ACC112 (cell line): ENCODE measurements around the gene GLIS1.

ENCODE experiments used
- H2AFZ ChIP-seq: fragments of 200-600 bp; sonication (generic); one replicate; pipeline ENCODE4 v1.6.0; 2017; ENCODE audit warnings: antibody characterized with exemption, low read length; ENCODE audit not compliant: unreplicated experiment
- H3K27ac ChIP-seq: fragments of 200-600 bp; sonication (generic); 2 replicates; pipeline ENCODE4 v1.5.1; 2014; ENCODE audit warnings: low read depth, mild to moderate bottlenecking, antibody characterized with exemption, low read length, moderate library complexity
- H3K27me3 ChIP-seq: fragments of 200-600 bp; sonication (generic); 2 replicates; pipeline ENCODE4 v1.6.1; 2014; ENCODE audit warnings: mild to moderate bottlenecking, antibody characterized with exemption, low read length, moderate library complexity, mixed read lengths; ENCODE audit not compliant: insufficient read depth
- H3K36me3 ChIP-seq: fragments of 200-600 bp; sonication (generic); 2 replicates; pipeline ENCODE4 v1.6.1; 2016; ENCODE audit warnings: mild to moderate bottlenecking, antibody characterized with exemption, low read length, moderate library complexity, mixed read lengths; ENCODE audit not compliant: insufficient read depth
- H3K4me1 ChIP-seq: fragments of 200-600 bp; sonication (generic); one replicate; pipeline ENCODE4 v1.6.1; 2016; ENCODE audit warnings: low read length, mixed read lengths; ENCODE audit not compliant: insufficient read depth, unreplicated experiment, control insufficient read depth
- H3K4me3 ChIP-seq: fragments of 200-600 bp; sonication (generic); 2 replicates; pipeline ENCODE4 v1.5.1; 2014; ENCODE audit warnings: mild to moderate bottlenecking, low read depth, low read length
- H3K79me2 ChIP-seq: fragments of 200-600 bp; sonication (generic); one replicate; pipeline ENCODE4 v1.6.0; 2016; ENCODE audit warnings: low read length; ENCODE audit not compliant: control insufficient read depth, unreplicated experiment, insufficient read depth

Gene GLIS1

GRCh38 chr1:53687426-53687825, 51.5 kb downstream of the GLIS1 start:
- H3K4me3 ChIP-seq: no peak overlapping the region
- no peaks in the 10 kb centered on the region for H3K79me2 ChIP-seq
- no peak overlapping the region for H2AFZ ChIP-seq
- no peaks in the 10 kb centered on the region for H3K27me3 ChIP-seq
- no peaks in the 10 kb centered on the region for H3K36me3 ChIP-seq
- no peaks in the 10 kb centered on the region for H3K4me1 ChIP-seq
- H3K27ac ChIP-seq: no peak overlapping the region

DNA sequence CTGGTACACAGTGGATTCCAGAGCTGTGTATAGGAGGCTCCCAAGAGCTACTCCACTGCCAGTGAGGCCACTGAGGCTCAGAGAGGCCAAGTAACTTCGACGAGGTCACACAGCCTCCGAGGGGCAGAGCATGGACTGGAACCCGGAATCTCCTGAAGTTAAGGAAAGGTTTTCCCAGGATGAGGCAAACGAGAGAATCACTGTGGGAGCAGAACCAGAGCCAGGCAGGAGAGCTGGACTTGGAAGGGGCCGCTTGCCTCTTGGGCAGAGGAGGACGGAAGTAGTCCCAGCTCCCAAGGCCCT, 52.0 kb downstream of the GLIS1 start:
- H3K79me2 ChIP-seq: no peaks in the 10 kb centered on the region
- no peak overlapping the region for H3K4me3 ChIP-seq
- H3K27me3 ChIP-seq: no peaks in the 10 kb centered on the region
- no peak overlapping the region for H3K27ac ChIP-seq
- H2AFZ ChIP-seq: no peak overlapping the region
- no peaks in the 10 kb centered on the region for H3K4me1 ChIP-seq
- no peaks in the 10 kb centered on the region for H3K36me3 ChIP-seq

DNA sequence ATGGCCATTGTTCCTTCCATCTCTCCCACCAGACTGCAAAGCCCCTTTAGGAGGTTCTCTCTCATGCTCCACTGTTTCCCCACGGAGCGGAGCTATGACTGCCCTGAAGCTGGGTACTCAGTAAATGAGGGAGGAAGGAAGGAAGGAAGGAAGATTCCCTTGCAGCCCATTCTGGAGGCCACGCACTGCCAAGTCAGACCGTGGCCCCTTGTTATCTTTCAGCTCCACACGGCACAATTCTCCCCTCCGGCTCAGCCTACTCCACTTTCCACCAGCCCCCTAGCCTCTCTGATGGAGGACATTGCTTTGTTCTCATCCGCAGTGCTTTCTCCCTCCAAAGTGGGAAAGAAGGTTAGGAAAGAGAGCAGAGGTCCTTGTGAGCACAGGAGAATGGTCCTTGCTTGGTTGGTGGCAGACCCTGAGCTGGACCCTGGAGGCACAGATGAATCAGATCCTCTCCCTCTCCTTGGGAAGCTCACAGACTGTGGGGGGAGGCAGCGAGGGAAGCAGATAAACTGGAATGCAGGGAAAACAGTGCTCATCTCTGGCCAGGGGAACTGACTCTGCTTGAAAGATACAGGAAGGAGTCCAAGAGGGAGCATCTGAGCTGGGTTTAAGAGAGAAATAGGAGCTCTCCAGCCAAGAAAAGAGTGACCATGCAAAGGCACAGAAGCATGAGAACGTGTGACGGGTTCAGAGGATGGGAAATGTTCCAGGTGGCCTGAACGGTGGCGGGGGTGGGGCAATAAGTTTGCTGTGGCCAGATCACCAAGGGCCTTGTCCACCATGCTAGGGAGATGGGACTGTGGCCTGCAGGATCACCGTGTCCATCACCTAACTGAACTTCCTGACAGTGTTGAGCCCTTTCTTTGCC, 52.6 kb downstream of the GLIS1 start:
- Histone ChIP-seq H3K27me3 (no peaks in the 10 kb centered on the region), H3K4me1 (no peaks in the 10 kb centered on the region), H2AFZ (no peak overlapping the region), H3K79me2 (no peaks in the 10 kb centered on the region), H3K4me3 (no peak overlapping the region), H3K36me3 (no peaks in the 10 kb centered on the region), H3K27ac (no peak overlapping the region)

DNA sequence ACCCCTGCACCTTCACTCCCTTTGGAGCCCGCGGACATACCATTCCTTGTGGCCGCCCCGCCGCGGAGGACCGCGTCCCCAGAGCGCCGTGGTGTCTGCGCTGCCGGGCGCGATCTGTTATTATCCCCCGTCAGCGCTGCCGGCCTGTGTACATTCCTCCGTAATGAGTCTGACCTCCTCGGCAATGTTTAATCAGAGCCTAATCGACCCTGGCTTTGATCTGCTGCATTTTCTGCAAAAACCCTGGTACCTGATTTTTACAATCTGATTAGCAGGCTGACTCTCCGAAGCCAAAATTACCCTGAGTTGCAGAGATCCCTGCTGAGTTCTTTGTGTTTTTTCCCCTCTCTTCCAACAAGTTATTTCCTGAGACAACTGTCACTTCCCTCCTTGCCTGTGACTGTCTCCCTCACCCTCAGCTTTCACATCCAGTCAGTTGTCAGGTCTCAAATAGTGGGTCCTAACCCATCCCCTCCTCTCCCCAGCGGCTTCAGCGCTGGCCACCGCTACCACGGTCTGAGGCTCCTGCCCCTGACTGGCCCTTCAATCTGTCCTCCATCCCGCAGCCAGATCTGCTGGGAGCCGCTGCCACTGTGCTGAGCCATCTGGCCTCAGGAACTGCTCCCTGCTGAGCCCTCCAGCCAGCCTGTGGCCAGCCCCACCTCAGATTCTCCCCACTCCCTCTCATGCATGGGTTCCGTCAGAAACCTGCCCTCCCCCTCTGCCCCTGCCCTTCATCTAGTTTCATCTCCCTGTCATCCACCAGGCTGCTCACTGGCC, 53.5 kb downstream of the GLIS1 start:
- no peak overlapping the region for H2AFZ ChIP-seq
- H3K4me1 ChIP-seq: no peaks in the 10 kb centered on the region
- no peak overlapping the region for H3K27ac ChIP-seq
- no peaks in the 10 kb centered on the region for H3K79me2 ChIP-seq
- no peaks in the 10 kb centered on the region for H3K27me3 ChIP-seq
- no peaks in the 10 kb centered on the region for H3K36me3 ChIP-seq
- no peak overlapping the region for H3K4me3 ChIP-seq

DNA sequence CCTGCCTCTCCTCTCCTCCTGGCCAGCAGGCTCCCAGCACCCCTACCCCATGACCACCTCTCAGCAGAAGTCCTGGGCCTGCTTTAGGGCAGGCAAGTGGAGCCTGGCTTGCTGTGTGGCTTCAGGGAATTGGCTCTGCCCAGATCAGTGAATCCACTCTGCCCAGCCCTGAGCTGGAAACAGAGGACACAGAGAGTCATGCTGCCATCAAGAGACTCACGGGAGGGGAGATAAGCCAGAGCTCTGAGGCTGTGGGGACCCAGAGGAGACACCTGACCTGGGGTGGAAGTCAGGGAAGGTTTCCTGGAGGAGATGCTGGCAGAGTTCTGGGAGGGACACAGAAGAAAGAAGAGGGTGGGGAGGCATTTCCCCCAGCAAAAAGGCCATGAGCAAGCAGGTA, 54.2 kb downstream of the GLIS1 start:
- no peaks in the 10 kb centered on the region for H3K27me3 ChIP-seq

DNA sequence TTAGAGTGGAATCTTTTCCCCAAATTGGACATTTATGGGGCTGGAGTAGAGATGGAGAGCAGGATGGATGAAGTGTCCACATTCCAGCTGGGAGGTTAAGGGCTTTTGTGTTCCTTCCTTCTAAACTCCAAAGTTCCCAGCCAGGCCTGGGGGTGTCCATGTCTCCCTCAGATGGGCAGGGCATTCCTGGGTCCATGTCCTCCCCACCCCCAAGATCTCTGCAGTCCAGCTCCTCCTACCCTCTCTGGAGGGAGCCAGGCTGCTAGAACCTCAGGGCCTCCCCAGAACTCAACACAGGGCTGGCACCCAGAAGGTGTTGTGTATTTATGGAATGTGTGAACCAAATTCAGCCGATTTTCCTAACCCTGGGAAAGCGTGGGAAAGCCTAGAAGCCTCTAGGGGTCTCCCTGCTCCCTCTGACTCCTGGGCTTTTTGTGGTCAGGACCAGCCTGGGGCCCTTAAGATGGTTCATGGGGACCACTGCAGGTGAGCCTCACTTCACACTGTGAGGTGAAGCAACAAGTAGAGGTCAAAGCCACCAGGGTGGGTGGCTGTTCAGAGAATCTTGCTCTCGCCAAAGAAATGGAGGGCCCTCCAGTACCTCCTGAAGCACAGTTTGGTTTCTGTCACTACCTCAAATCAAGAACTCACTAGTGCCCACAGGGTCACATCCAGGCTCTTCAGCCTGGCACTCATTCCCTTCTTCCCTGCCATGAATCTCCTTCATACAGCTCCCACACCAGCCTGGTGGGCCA, 54.8 kb downstream of the GLIS1 start:
- no peak overlapping the region for H3K4me3 ChIP-seq
- H3K36me3 ChIP-seq: no peaks in the 10 kb centered on the region
- H3K4me1 ChIP-seq: no peaks in the 10 kb centered on the region
- H3K27ac ChIP-seq: no peak overlapping the region
- no peaks in the 10 kb centered on the region for H3K79me2 ChIP-seq
- no peak overlapping the region for H2AFZ ChIP-seq
- no peaks in the 10 kb centered on the region for H3K27me3 ChIP-seq

More for the DNA sequence above, 54.2 kb downstream of the GLIS1 start:
- Histone ChIP-seq H3K36me3 (no peaks in the 10 kb centered on the region), H3K4me3 (no peak overlapping the region), H3K4me1 (no peaks in the 10 kb centered on the region), H3K79me2 (no peaks in the 10 kb centered on the region), H2AFZ (no peak overlapping the region), H3K27ac (no peak overlapping the region)

- Histone ChIP-seq H2AFZ (no peak overlapping the region), H3K27ac (no peak overlapping the region)
These were observed 56.1 kb downstream of the GLIS1 start for GRCh38 chr1:53682881-53683280.

GRCh38 chr1:53681977-53682685, 56.8 kb downstream of the GLIS1 start:
- H2AFZ ChIP-seq: no peak overlapping the region
- no peaks in the 10 kb centered on the region for H3K27me3 ChIP-seq
- H3K36me3 ChIP-seq: no peaks in the 10 kb centered on the region
- H3K79me2 ChIP-seq: no peaks in the 10 kb centered on the region
- H3K27ac ChIP-seq: no peak overlapping the region
- H3K4me3 ChIP-seq: no peak overlapping the region
- no peaks in the 10 kb centered on the region for H3K4me1 ChIP-seq

More at GRCh38 chr1:53682881-53683280, 56.1 kb downstream of the GLIS1 start:
- Histone ChIP-seq H3K79me2 (no peaks in the 10 kb centered on the region), H3K27me3 (no peaks in the 10 kb centered on the region), H3K4me3 (no peak overlapping the region), H3K4me1 (no peaks in the 10 kb centered on the region), H3K36me3 (no peaks in the 10 kb centered on the region)

DNA sequence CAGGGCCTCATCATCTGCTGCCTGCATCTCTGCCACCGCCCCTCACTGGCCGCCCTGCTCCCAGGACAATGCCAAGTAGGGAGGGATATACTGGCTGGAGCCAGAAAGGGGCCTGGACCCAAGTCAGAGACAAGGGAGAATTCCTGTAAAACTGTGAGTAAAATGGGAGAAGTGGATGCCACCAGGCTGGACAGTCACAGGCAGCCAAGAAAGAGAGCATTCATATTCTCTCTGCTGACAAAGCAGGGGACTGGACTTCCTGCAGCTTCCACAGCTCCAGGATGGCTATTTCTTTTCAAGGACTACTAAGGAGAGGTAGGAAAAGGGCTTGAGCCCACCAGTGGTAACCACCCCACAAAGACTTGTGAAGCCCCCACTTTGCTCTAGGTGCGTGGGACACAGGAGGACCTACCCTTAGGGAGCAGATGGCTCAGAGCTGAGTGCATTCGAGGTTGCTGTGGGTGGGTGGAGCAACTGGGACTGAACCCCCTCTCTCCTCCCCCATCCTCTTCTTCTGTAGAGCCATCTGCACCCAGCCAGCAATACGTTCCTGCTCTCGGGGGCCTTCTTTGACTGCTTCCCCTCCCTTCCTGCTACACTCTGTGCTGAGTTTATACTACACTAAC, 57.5 kb downstream of the GLIS1 start:
- no peak overlapping the region for H3K27ac ChIP-seq
- no peaks in the 10 kb centered on the region for H3K27me3 ChIP-seq
- no peaks in the 10 kb centered on the region for H3K36me3 ChIP-seq

GRCh38 chr1:53680868-53681267, 58.1 kb downstream of the GLIS1 start:
- Histone ChIP-seq H3K4me1 (no peaks in the 10 kb centered on the region), H3K27me3 (no peaks in the 10 kb centered on the region), H3K4me3 (no peak overlapping the region)

More for the DNA sequence above, 57.5 kb downstream of the GLIS1 start:
- H3K4me3 ChIP-seq: no peak overlapping the region
- H3K4me1 ChIP-seq: no peaks in the 10 kb centered on the region
- no peak overlapping the region for H2AFZ ChIP-seq
- H3K79me2 ChIP-seq: no peaks in the 10 kb centered on the region

More at GRCh38 chr1:53680868-53681267, 58.1 kb downstream of the GLIS1 start:
- Histone ChIP-seq H3K27ac (no peak overlapping the region), H3K79me2 (no peaks in the 10 kb centered on the region), H2AFZ (no peak overlapping the region), H3K36me3 (no peaks in the 10 kb centered on the region)
